Neuronal stem cell (in vitro differentiated cells): Measurements from ENCODE around the gene RGS6.

Source experiments
- DNase-seq: peaks from one replicate; pipeline ENCODE4 v3.0.0-alpha.2; 2013; ENCODE audit warnings: low spot score
- H2AFZ ChIP-seq: one replicate; pipeline ENCODE4 v1.6.1; 2013; ENCODE audit warnings: mild to moderate bottlenecking, low read length, inconsistent platforms
- H2AK5ac ChIP-seq: 2 replicates; pipeline ENCODE4 v1.6.1; 2013; ENCODE audit warnings: low read depth, mild to moderate bottlenecking, inconsistent platforms, low read length, moderate library complexity, mixed read lengths
- H2BK120ac ChIP-seq: 2 replicates; pipeline ENCODE4 v1.6.1; 2013; ENCODE audit warnings: low read depth, mild to moderate bottlenecking, inconsistent platforms, low read length, moderate library complexity, mixed read lengths
- H2BK12ac ChIP-seq: one replicate; pipeline ENCODE4 v1.6.1; 2013; ENCODE audit warnings: low read length, inconsistent platforms
- H2BK15ac ChIP-seq: 2 replicates; pipeline ENCODE4 v1.6.1; 2013; ENCODE audit warnings: mild to moderate bottlenecking, low read length, inconsistent platforms, mixed read lengths
- H2BK5ac ChIP-seq: one replicate; pipeline ENCODE4 v1.6.1; 2013; ENCODE audit warnings: inconsistent platforms, mild to moderate bottlenecking, low read length, moderate library complexity
- H3K14ac ChIP-seq: one replicate; pipeline ENCODE4 v1.6.1; 2013; ENCODE audit warnings: low read length, inconsistent platforms
- H3K18ac ChIP-seq: 2 replicates; pipeline ENCODE4 v1.6.1; 2013; ENCODE audit warnings: low read length, inconsistent platforms
- H3K23ac ChIP-seq: 2 replicates; pipeline ENCODE4 v1.6.1; 2013; ENCODE audit warnings: low read depth, mild to moderate bottlenecking, mixed read lengths, low read length, inconsistent platforms; ENCODE audit not compliant: poor library complexity
- H3K27ac ChIP-seq: replicated peaks from 3 replicates; pipeline ENCODE4 v1.5.1; 2013; ENCODE audit warnings: low read length, inconsistent platforms
- H3K27me3 ChIP-seq, 3 experiments: 2 replicates each; pipeline ENCODE4 v1.6.1; 2013; ENCODE audit warnings: low read length in 3 of 3, mild to moderate bottlenecking in 2 of 3, inconsistent platforms in 1 of 3, low read depth in 1 of 3, mixed read lengths in 1 of 3, moderate library complexity in 1 of 3; ENCODE audit not compliant: control insufficient read depth in 3 of 3, insufficient read depth in 3 of 3
- H3K36me3 ChIP-seq, 2 donors: replicated peaks in 1 of 2; 2 replicates each; pipeline ENCODE4 v1.6.1; 2013; ENCODE audit warnings: low read length in 2 of 2; ENCODE audit not compliant: control insufficient read depth in 2 of 2, insufficient read depth in 2 of 2
- H3K4ac ChIP-seq: 2 replicates; pipeline ENCODE4 v1.6.1; 2013; ENCODE audit warnings: inconsistent platforms, mild to moderate bottlenecking, low read length, moderate library complexity
- H3K4me1 ChIP-seq, 2 donors: 1 replicate in 1 of 2; 2 replicates in 1 of 2; pipeline ENCODE4 v1.6.1; 2013; ENCODE audit warnings: low read length in 2 of 2, low read depth in 1 of 2; ENCODE audit not compliant: control insufficient read depth in 2 of 2, insufficient read depth in 1 of 2
- H3K4me2 ChIP-seq: one replicate; pipeline ENCODE4 v1.6.1; 2013; ENCODE audit warnings: mild to moderate bottlenecking, low read length, inconsistent platforms; ENCODE audit not compliant: insufficient read depth, poor library complexity, severe bottlenecking
- H3K4me3 ChIP-seq, 2 donors: 2 replicates each; pipeline ENCODE4 v1.5.1; 2013; ENCODE audit warnings: low read length in 2 of 2, mild to moderate bottlenecking in 2 of 2, inconsistent platforms in 1 of 2, moderate library complexity in 1 of 2
- H3K79me1 ChIP-seq: one replicate; pipeline ENCODE4 v1.6.1; 2013; ENCODE audit warnings: low read depth, mild to moderate bottlenecking, inconsistent platforms, low read length, moderate library complexity
- H3K9ac ChIP-seq: one replicate; pipeline ENCODE4 v1.6.1; 2013; ENCODE audit warnings: mild to moderate bottlenecking, low read depth, low read length, inconsistent platforms; ENCODE audit not compliant: poor library complexity
- H3K9me3 ChIP-seq, 2 donors: replicated peaks in 1 of 2; 2 replicates each; pipeline versions ENCODE3 to v1.6.1; 2013; ENCODE audit warnings: low read length in 2 of 2, mild to moderate bottlenecking in 2 of 2, inconsistent platforms in 1 of 2, low read depth in 1 of 2, mixed read lengths in 1 of 2, moderate library complexity in 1 of 2; ENCODE audit not compliant: control insufficient read depth in 2 of 2, insufficient read depth in 1 of 2
- H4K8ac ChIP-seq: one replicate; pipeline ENCODE4 v1.6.1; 2013; ENCODE audit warnings: low read depth, mild to moderate bottlenecking, inconsistent platforms, low read length, moderate library complexity
- H4K91ac ChIP-seq: one replicate; pipeline ENCODE4 v1.6.1; 2013; ENCODE audit warnings: low read length, low read depth, mild to moderate bottlenecking, inconsistent platforms; ENCODE audit not compliant: poor library complexity
- WGBS, 2 donors: extraction: QIAGEN DNeasy Blood & Tissue Kit; methylation state at CpG; one replicate each; pipeline ENCODE4 v1.1.7; 2013; ENCODE audit warnings: missing lambda C conversion rate in 2 of 2, mixed read lengths in 1 of 2; ENCODE audit not compliant: insufficient read length in 2 of 2, insufficient replicate concordance in 1 of 2; ENCODE audit errors: extremely low coverage in 2 of 2; 5-methylcytosine and 5-hydroxymethylcytosine counted together

RGS6 gene

DNA sequence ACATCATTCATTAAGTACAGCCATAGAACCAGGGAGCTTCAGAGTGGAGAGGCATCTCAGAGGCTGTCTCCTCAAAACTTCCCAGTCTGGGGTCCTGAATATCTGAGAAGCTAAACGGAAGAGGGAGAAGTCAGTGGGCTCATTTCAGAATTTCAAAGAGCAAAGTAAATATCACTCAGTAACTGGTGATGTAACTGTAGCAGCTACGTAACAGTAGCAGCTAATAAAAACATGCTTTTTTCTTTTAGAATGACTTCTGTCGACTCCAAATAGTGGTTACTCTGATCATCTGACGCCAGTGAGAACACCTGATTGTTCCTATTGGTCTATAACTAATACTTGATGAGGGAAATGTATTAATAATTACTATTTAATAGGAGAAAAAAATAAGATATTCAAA lies 578.3 kb downstream of the RGS6 start:
- H3K27ac ChIP-seq, result no peak overlapping the region
- H3K18ac ChIP-seq, result no peak overlapping the region
- no peak overlapping the region for H2BK12ac ChIP-seq
- H2BK5ac ChIP-seq, result no peak overlapping the region
- no peaks in the 10 kb centered on the region for H3K36me3 ChIP-seq
- H3K23ac ChIP-seq, result no peak overlapping the region
- H3K9me3 ChIP-seq, result peaks cover 2 to 3% of the 10 kb centered on the region in 2 donors
- H4K8ac ChIP-seq, result no peak overlapping the region
- H2BK120ac ChIP-seq, result no peak overlapping the region
- H3K14ac ChIP-seq, result no peak overlapping the region
- no peak overlapping the region for H3K4me3 ChIP-seq
- no peak overlapping the region for H2BK15ac ChIP-seq
- peaks cover 0 to 2% of the 10 kb centered on the region in 2 donors for H3K4me1 ChIP-seq
- H3K9ac ChIP-seq, result no peak overlapping the region
- H4K91ac ChIP-seq, result no peak overlapping the region
- DNase-seq, result no peak
- no peaks in the 10 kb centered on the region for H3K27me3 ChIP-seq
- no peak overlapping the region for H3K4me2 ChIP-seq
- no peaks in the 10 kb centered on the region for H3K79me1 ChIP-seq
- no peak overlapping the region for H2AK5ac ChIP-seq
- WGBS, 2 donors, result no CpG with 5 or more reads among the region's 4 CpGs
- H2AFZ ChIP-seq, result no peak overlapping the region
- no peak overlapping the region for H3K4ac ChIP-seq

DNA sequence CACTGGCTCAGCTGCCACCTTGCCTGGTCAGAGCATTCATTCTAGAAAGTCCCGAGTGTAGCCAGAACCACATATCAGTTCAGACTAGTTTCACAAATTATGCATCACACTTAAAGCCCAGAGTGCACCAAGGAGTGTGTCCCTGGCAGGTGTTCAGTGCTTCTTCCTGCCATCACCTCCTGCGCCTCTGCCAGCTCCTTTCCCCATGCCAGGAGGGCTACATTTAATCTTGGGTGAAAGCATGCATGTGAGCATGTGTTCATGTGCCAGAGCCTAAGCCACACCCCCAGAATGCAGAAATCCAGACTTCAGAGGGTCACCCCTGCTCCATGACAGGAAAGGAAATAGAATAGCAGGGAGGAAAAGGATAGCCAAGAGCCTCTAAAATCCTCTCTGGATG lies 580.1 kb downstream of the RGS6 start:
- H2AFZ ChIP-seq, result no peak overlapping the region
- no peak overlapping the region for H2BK15ac ChIP-seq
- H3K36me3 ChIP-seq, result no peaks in the 10 kb centered on the region
- H3K4me3 ChIP-seq, result no peak overlapping the region
- H2BK12ac ChIP-seq, result no peak overlapping the region
- no peak overlapping the region for H3K9ac ChIP-seq
- no peak overlapping the region for H3K18ac ChIP-seq
- no peaks in the 10 kb centered on the region for H3K27me3 ChIP-seq
- H3K27ac ChIP-seq, result no peak overlapping the region
- no peak overlapping the region for H4K8ac ChIP-seq
- no peak overlapping the region for H3K23ac ChIP-seq
- no peak overlapping the region for H2BK120ac ChIP-seq
- H3K79me1 ChIP-seq, result no peaks in the 10 kb centered on the region
- no peak overlapping the region for H2BK5ac ChIP-seq
- no peak for DNase-seq
- H3K9me3 ChIP-seq, result peaks cover 2 to 3% of the 10 kb centered on the region in 2 donors
- no peak overlapping the region for H2AK5ac ChIP-seq
- H3K4me2 ChIP-seq, result no peak overlapping the region
- H3K4me1 ChIP-seq, result peaks cover 0 to 4% of the 10 kb centered on the region in 2 donors
- no peak overlapping the region for H3K14ac ChIP-seq
- H3K4ac ChIP-seq, result no peak overlapping the region
- no CpG with 5 or more reads among the region's 2 CpGs for WGBS, 2 donors
- H4K91ac ChIP-seq, result no peak overlapping the region

DNA sequence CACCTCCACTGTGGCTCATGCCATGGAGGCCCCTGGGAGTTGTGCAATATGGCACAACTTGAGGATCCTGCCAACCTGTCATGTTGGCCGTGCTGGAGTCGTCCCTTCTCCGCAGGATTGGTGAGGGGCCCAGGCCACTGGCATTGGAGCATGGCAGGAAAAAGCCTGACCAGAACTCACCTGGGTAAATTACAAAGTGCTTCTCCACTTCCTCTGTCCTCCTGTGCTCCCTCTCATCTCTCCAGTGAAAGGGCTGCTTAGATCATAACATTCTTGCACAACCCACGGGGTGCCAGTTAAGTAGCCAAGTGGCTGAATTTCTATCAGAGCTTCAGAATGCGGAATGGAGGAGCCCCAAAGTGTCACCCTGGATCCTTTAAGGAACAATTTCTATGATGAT lies 580.7 kb downstream of the RGS6 start:
- Histone ChIP-seq H4K8ac (no peak overlapping the region), H3K14ac (no peak overlapping the region), H2BK5ac (no peak overlapping the region), H3K4ac (no peak overlapping the region), H3K4me1 (peaks cover 0 to 4% of the 10 kb centered on the region in 2 donors), H3K9ac (no peak overlapping the region), H3K23ac (no peak overlapping the region), H2BK12ac (no peak overlapping the region), H2BK15ac (no peak overlapping the region), H2BK120ac (no peak overlapping the region), H3K4me3 (no peak overlapping the region), H3K18ac (no peak overlapping the region), H2AK5ac (no peak overlapping the region), H3K9me3 (peaks cover 0 to under 1% of the 10 kb centered on the region in 2 donors), H3K4me2 (no peak overlapping the region), H3K27me3 (no peaks in the 10 kb centered on the region), H3K27ac (no peak overlapping the region), H2AFZ (no peak overlapping the region), H4K91ac (no peak overlapping the region), H3K79me1 (no peaks in the 10 kb centered on the region), H3K36me3 (no peaks in the 10 kb centered on the region)
- WGBS, 2 donors, result no CpG with 5 or more reads among the region's 5 CpGs
- DNase-seq, result no peak

DNA sequence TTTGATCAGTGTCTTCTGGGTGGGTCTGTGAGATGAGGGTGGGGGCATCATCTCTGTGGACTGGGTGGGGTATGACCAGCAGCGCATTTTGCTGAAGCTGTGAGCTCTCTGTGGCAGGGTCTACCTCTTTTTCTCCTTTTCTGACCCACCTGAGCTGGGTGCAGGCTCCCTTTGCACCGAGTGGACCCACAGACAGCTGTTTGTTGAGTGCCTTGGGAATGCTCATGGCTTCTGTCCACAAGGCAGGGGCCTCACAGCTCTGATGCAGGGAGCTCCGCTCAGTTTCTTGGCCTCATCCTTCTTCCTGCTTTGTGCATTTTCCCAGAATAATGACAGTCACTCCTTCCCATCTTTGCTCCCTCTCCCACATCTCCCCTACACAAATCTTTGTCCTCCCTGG lies 581.1 kb downstream of the RGS6 start:
- Histone ChIP-seq H3K79me1 (no peaks in the 10 kb centered on the region), H3K4ac (no peak overlapping the region), H4K8ac (no peak overlapping the region), H2BK15ac (no peak overlapping the region), H3K4me2 (no peak overlapping the region), H3K23ac (no peak overlapping the region), H3K18ac (no peak overlapping the region), H2AK5ac (no peak overlapping the region), H3K9ac (no peak overlapping the region), H2BK120ac (no peak overlapping the region), H3K4me3 (no peak overlapping the region), H3K4me1 (peaks cover 0 to 4% of the 10 kb centered on the region in 2 donors), H2BK5ac (no peak overlapping the region), H2BK12ac (no peak overlapping the region), H3K14ac (no peak overlapping the region), H3K36me3 (no peaks in the 10 kb centered on the region), H3K27ac (no peak overlapping the region), H4K91ac (no peak overlapping the region), H3K27me3 (no peaks in the 10 kb centered on the region), H2AFZ (peak overlapping the region; percentile 76), H3K9me3 (no peaks in the 10 kb centered on the region)
- DNase-seq, result no peak
- no CpG with 5 or more reads among the region's 3 CpGs for WGBS, 2 donors
